ENCODE results near the gene SGMS1.
"Not testable (repeated sequence)": the region's sequence is repeated elsewhere in the genome, so short reads cannot be mapped to it uniquely, and the experiment has no call there.

Gene SGMS1

DNA sequence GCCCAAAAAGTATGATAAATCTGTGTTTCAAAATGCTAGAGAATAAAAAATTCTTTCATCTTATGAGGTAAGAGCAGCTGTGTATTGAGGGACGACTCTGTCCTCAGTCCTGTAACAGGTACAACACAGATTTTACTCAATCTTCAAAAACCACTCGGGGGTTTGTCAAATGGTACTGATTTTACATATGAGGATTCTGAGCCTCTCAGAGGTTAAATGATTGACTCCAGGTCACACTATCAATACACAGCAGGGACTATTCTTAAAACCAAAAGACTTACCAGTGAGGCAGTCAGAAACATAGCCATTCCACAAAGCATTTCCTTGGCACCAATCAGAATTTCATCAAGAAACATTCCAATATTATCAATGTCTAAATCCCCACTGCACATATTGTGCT lies 95.5 kb downstream of the SGMS1 start:
- DNase-seq: no peak

DNA sequence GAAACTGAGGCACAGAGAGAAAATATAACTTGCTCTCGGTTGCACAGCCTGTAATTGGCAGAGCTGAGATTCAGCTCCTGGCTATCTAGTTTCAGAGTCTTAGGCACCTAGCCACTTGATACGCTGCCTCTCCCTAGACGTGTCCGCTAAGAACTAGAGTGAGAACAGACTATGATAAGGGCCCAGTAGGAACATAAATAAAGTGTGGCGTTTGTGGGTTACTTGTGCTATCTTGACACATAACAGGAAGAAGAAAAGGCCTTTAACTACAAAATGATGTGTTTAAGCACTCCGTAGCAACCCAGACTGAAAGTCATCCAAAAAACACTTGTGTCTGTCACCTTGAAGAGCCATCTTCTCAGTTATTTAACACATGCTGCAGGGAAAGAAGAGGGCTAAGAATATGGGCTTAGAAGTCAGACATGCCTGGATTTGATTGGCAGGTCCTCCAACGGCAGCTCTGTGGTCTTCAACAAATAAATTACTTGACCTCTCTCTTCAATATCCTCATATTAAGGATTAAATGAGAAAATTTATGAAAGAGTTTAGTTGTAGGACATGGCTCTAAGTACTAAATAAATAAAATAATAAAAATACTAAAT lies 96.2 kb downstream of the SGMS1 start:
- DNase-seq: no peak

DNA sequence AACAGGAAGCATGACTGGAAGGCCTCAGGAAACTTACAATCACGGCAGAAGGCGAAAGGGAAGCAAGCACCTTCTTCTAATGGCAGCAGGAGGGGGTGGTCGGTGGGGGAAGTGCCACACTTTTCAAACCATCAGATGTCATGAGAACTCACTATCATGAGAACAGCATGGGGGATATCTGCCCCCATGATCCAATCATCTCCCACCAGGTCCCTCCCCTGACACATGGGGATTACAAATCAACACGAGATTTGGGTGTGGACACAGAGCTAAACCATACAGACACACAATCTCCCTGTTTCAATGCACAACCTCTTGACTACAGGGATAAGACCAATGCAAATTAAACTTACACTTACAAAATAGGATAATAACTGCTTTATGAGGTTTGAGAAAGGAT lies 97.6 kb downstream of the SGMS1 start:
- DNase-seq: no peak

DNA sequence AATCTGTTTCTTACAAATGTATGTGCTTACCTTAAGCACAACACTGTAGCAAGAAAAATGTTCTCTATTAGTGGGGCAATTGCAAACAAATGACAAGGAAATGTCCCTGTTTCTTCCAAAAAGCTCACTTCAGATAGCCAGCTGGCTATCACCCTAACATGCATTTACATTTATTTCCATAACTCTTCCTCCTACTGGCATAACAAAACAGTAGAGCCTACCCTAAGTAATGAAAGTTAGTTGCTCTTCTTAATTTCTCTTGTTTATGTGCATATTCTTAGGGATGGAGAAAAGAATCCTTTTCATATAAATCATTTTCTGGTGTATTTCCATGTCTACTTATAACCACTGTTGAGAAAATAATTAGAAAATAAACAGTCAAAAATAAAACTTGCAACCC lies 100.4 kb downstream of the SGMS1 start:
- DNase-seq: no peak

GRCh38 chr10:50522908-50523307 lies 100.8 kb downstream of the SGMS1 start:
- DNase-seq: no peak

DNA sequence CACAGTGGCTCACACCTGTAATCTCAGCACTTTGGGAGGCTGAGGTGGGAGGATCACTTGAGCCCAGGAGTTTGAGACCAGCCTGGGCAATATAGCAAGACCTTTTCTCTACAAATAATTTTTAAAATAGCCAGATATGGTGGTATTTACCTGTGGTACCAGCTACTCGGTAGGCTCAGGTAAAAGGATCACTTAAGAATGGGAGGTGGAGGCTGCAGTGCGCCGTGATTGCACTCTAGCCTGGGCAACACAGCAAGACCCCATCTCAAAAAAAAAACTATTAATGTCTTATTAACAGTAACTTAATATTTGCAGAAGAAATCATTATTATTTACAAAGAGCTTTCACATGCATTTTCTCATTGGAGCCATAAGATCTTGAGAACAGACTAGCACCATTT lies 103.6 kb downstream of the SGMS1 start:
- DNase-seq: no peak

DNA sequence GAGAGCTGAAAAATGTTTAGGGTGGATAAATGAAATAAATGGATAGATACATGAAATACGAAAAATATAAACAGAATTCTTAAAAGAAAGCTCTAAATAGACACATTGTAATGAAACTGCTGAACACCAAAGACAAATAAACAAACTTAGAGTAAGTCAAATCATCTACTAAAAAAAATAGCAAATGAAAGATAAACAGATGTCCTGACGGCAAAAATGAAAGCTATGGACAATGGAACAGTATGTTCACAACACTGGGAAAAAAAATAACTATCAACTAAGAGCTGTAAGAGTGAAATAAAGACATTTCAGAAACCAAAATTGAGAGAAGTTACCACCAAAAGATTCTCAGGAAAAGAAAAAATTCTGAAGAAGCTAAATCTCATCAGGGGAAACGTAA lies 106.1 kb downstream of the SGMS1 start:
- DNase-seq: no peak

DNA sequence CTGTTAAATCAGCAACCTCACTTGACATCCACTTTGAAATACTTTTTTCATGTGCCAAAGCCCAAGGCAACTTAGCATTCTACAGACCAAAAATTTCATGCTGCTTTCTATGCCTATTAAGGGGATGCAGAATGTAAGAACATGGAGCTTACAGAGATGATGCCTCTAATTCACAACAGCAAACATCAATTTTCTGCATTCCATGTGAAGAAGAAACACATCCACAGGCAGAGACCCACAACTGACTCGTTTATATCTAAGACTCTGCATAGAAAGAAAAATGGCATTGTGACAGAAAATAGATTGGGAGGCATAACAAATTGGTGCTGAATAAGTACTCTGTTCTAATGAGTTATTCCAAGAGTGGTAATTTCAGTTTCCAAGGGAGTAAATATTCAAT lies 107.6 kb downstream of the SGMS1 start:
- DNase-seq: no peak

DNA sequence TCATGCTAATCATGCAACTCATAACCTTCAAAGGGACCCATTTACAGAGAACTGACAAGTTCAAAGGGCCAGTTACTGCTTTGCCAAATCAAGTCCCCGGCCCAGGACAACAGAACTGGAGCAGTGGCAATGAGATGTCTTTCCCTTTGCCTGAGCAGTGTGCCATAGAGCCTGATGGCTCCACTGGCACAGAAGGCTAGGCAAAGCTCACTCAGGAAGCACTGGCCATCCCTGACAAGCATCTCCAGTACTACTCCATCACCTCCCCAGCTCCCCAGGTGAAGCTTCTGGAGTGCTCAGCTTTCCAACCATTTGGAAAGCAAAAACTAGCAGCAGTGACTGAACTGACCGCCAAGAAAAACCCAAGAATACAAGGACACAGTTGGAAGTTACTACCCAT lies 108.3 kb downstream of the SGMS1 start:
- no peak for DNase-seq

DNA sequence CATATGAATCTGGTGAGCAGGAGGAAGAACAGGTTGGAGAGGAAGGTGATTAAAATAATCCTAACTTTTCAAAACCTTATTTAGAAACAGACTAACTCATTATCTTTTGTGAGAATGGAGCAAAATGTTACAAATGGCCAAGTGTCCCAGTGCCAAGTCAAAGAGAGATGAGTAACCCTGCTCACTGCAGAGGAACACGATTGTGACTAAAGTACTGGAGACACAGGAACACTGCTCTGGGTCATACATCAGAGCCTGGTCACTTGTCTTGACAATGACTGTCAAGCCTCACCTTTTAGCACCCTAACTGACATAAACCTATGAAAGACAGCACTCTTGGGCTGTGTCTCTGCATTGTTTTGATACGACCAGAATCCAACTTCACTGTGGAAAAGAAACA lies 108.8 kb downstream of the SGMS1 start:
- no peak for DNase-seq

GRCh38 chr10:50513956-50514355 lies 109.8 kb downstream of the SGMS1 start:
- DNase-seq: no peak

DNA sequence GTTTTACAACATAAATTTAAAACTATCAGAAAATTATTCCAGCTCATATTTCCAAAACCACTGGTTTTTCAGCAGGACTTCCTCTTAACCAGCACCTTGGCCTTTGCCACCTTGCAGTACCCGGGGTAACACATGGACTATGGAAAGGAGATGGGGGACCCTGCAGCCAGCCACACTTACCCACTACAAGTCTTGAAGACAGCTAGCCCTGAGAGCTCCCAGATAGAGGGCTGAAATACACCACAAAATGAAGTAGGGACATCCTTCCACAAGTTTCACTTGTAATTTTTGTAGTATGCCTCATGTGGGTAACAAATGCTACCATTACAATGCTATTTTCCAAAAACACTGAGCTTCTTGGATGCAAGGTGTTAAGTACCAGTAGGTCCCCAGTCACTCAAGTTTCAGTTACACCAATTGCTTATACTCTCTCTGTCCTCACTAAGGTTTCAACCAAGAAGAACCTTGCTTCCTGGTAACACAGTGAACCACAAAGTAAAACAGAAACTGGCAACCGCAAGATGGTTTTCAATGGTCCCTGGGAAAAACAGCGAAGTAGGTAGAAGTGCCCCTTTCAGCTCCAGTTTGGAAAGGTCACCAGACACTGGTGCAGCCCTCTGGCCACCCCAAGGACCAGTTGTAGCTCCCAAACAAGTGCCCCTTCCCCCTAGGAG lies 110.9 kb downstream of the SGMS1 start:
- DNase-seq: no peak

DNA sequence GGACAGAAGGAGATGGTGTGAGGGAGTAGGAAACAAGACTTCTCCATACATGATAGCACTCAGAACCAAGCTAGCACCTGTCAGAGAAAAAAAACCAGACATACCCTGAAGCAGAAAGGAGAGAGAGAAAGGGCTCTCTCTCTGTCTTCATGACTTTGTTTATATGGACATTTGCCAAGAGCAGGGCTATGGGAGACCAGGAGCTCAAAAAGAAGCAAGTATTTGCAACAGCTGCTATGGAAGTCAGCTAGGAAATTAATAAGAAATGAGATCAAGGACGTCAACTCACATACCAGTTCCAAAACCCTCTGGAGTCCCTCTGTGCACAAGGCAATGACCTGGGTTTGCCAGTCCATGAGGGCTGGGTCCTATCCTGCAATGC lies 111.6 kb downstream of the SGMS1 start:
- DNase-seq: no peak

- no peak for DNase-seq
Observed at GRCh38 chr10:50511492-50512213, 112.1 kb downstream of the SGMS1 start.

DNA sequence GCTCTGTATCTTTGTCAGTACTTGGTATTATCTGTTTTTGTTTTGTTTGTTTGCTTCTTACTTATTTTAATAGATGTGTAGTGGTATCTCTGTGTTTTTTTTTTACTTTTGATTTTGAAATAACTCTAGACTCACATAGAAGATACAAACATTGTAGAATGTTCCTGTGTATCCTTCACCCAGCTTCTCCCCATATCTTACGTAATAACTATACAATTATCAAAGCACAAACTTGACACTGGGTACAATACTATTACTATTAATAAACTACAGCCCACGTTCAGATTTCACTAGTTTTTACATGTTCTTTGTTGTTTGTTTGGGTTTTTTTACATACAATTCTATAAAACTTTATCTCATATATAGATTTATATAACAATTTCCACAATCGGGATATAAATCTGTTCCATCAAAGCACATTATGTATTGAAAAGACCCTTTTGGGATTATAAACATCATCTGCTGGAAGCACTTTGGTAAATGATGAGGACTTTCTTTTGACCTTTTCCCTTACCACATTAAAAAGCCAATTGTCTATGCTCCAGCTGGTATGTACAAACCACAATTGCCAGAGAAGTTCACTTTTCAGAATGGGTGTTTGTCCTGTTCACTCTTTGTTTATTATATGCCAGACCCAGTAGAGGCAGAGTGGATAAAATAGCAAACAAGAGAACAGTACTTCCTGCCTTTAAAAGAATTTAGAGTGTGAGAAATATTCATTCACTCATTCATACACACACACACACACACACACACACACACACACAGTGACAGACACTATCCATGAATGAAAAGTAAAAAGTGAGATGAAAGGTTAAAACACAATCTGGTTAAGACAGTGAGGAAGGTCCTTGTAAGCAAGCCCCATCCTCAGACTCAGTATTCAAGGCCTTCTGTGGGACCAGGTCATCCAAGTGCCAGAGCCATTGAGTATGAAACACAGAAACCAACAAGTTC lies 113.0 kb downstream of the SGMS1 start:
- no peak for DNase-seq

DNA sequence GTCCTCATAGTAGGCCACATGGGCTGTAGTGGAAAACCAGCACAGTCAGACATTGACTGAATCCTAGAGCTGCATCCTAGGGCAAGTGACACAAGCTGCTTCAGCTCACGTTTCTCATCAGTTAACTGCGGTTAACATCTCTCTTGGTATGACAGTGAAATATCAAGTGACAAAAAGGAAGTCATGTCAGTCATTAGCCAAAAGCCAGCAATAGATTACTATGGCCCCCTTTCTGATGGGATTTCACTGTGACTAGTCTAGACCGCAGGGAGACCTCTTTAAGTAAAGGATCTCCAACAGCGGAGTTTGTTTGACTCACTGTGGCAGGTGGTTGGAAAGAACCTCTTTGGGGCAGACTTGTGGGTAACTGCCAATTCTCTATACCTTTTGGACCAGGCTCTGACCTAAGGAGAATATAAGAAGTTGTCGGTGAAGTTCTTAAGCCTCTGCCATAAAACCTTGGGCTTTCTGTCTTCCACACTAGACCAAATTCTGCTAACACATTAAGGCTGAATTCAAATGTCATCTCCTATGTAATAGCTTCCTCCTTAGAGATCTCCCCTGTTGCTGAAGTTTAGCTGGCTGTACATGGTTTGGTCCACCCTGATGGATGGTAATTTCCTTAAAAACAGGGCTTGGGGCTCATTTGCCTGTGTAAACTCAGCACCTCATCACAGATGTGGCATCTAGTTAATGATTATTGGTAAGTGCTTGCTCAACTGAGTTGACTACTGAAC lies 115.3 kb downstream of the SGMS1 start:
- no peak for DNase-seq

GRCh38 chr10:50506861-50507573 lies 116.7 kb downstream of the SGMS1 start:
- DNase-seq: no peak

GRCh38 chr10:50504389-50504788 lies 119.4 kb downstream of the SGMS1 start:
- DNase-seq: no peak

DNA sequence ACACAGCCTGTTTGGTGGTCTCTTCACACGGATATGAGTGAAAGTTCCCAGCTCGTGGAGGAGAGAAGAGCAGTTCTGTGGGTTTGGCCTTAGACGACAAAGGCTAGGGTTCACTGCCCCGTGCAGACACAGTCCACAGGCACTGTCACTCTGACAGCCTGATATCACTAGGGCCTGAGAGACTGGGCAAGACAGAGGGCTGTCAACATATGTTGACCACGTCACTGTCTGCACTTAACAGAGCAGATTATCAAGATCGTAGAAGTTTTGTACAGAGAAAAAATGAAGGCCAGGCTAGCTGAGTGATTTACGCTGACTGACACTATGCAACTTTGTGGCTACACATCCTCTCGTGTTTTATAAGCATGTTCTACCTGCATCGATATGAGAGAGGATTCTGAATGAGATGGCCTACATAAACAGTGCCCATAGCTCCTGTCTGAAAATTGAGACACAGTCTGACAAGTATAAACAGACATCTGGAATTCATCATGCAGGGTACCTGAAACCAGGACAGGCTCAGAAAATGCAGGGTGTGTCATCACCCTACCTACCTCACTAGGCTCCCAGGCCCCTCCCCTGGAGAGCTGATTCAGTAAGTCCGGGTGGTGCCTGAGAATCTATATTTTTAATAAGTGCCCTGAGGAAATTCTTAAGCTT lies 120.0 kb downstream of the SGMS1 start:
- DNase-seq: no peak

GRCh38 chr10:50503156-50503555 lies 120.6 kb downstream of the SGMS1 start:
- not testable (repeated sequence) for DNase-seq

- DNase-seq: no peak
Observed at GRCh38 chr10:50501924-50502452, 121.8 kb downstream of the SGMS1 start.
